Muscle layer of duodenum (tissue), 2 donors: ENCODE data around the gene RASA3.
"Not testable (repeated sequence)": the region's sequence is repeated elsewhere in the genome, so short reads cannot be mapped to it uniquely, and the experiment has no call there.

Source experiments
- H3K27ac ChIP-seq: one replicate; pipeline ENCODE4 v1.7.0; 2013; ENCODE audit warnings: mild to moderate bottlenecking, low read length
- H3K27me3 ChIP-seq: one replicate; pipeline ENCODE4 v1.7.0; 2013; ENCODE audit warnings: low read depth, mild to moderate bottlenecking, control low read depth, low read length
- H3K36me3 ChIP-seq, 2 donors: one replicate each; pipeline ENCODE4 v1.7.0; 2013; ENCODE audit warnings: low read length in 2 of 2, control low read depth in 1 of 2, mild to moderate bottlenecking in 1 of 2; ENCODE audit not compliant: insufficient read depth in 2 of 2, control insufficient read depth in 1 of 2
- H3K4me1 ChIP-seq, 2 donors: one replicate each; pipeline ENCODE4 v1.7.0; 2013; ENCODE audit warnings: low read length in 2 of 2, mild to moderate bottlenecking in 2 of 2, control low read depth in 1 of 2, moderate library complexity in 1 of 2; ENCODE audit not compliant: insufficient read depth in 2 of 2, control insufficient read depth in 1 of 2
- H3K4me3 ChIP-seq, 2 donors: one replicate each; pipeline ENCODE4 v1.7.0; 2013; ENCODE audit warnings: low read length in 2 of 2, low read depth in 1 of 2, mild to moderate bottlenecking in 1 of 2
- H3K9me3 ChIP-seq, 2 donors: one replicate each; pipeline ENCODE4 v1.7.0; 2013; ENCODE audit warnings: low read length in 2 of 2, control low read depth in 1 of 2, mild to moderate bottlenecking in 1 of 2; ENCODE audit not compliant: control insufficient read depth in 1 of 2
- donor health status: healthy.

The RASA3 gene

GRCh38 chr13:114122591-114123211, 9.7 kb downstream of the RASA3 start:
- H3K4me3 ChIP-seq, result no peak overlapping the region
- no peak overlapping the region for H3K27ac ChIP-seq
- H3K36me3 ChIP-seq, result no peaks in the 10 kb centered on the region
- H3K9me3 ChIP-seq, result no peaks in the 10 kb centered on the region
- H3K27me3 ChIP-seq, result no peaks in the 10 kb centered on the region
- peaks cover 0 to 47% of the 10 kb centered on the region in 2 donors for H3K4me1 ChIP-seq

- no peaks in the 10 kb centered on the region for H3K36me3 ChIP-seq
- no peak overlapping the region for H3K27ac ChIP-seq
- no peaks in the 10 kb centered on the region for H3K9me3 ChIP-seq
- no peaks in the 10 kb centered on the region for H3K27me3 ChIP-seq
- peaks cover 0 to 41% of the 10 kb centered on the region in 2 donors for H3K4me1 ChIP-seq
- H3K4me3 ChIP-seq, result no peak overlapping the region
Measured at GRCh38 chr13:114122127-114122511, 10.3 kb downstream of the RASA3 start.

- Histone ChIP-seq H3K27ac (no peak overlapping the region), H3K9me3 (no peaks in the 10 kb centered on the region), H3K27me3 (no peaks in the 10 kb centered on the region), H3K4me1 (peaks cover 0 to 36% of the 10 kb centered on the region in 2 donors), H3K36me3 (no peaks in the 10 kb centered on the region), H3K4me3 (no peak overlapping the region)
Measured at GRCh38 chr13:114121496-114122126, 10.8 kb downstream of the RASA3 start.

- peaks cover 0 to 35% of the 10 kb centered on the region in 2 donors for H3K4me1 ChIP-seq
- no peaks in the 10 kb centered on the region for H3K36me3 ChIP-seq
- peak overlapping the region; percentile 30 for H3K27ac ChIP-seq
- no peak overlapping the region for H3K4me3 ChIP-seq
- H3K27me3 ChIP-seq, result no peaks in the 10 kb centered on the region
- no peaks in the 10 kb centered on the region for H3K9me3 ChIP-seq
Measured at GRCh38 chr13:114121031-114121430, 11.4 kb downstream of the RASA3 start.

- H3K4me3 ChIP-seq, result no peak overlapping the region
- no peaks in the 10 kb centered on the region for H3K27me3 ChIP-seq
- H3K27ac ChIP-seq, result peak overlapping the region; percentile 30
- H3K9me3 ChIP-seq, result no peaks in the 10 kb centered on the region
- peaks cover 0 to 35% of the 10 kb centered on the region in 2 donors for H3K4me1 ChIP-seq
- H3K36me3 ChIP-seq, result no peaks in the 10 kb centered on the region
Measured at GRCh38 chr13:114120591-114121011, 11.8 kb downstream of the RASA3 start.

GRCh38 chr13:114119196-114119595, 13.2 kb downstream of the RASA3 start:
- no peaks in the 10 kb centered on the region for H3K27me3 ChIP-seq

GRCh38 chr13:114118511-114119123, 13.8 kb downstream of the RASA3 start:
- no peak overlapping the region for H3K4me3 ChIP-seq
- peaks cover 0 to 33% of the 10 kb centered on the region in 2 donors for H3K4me1 ChIP-seq
- H3K27ac ChIP-seq, result peak overlapping the region; percentile 87

More at GRCh38 chr13:114119196-114119595, 13.2 kb downstream of the RASA3 start:
- Histone ChIP-seq H3K4me3 (no peak overlapping the region), H3K4me1 (peaks cover 0 to 35% of the 10 kb centered on the region in 2 donors), H3K9me3 (no peaks in the 10 kb centered on the region), H3K36me3 (no peaks in the 10 kb centered on the region), H3K27ac (peak overlapping the region; percentile 87)

GRCh38 chr13:114118086-114118485, 14.3 kb downstream of the RASA3 start:
- Histone ChIP-seq H3K36me3 (no peaks in the 10 kb centered on the region), H3K27ac (peak overlapping the region; percentile 87), H3K4me3 (no peak overlapping the region), H3K9me3 (no peaks in the 10 kb centered on the region), H3K4me1 (peaks cover 0 to 29% of the 10 kb centered on the region in 2 donors), H3K27me3 (no peaks in the 10 kb centered on the region)

More at GRCh38 chr13:114118511-114119123, 13.8 kb downstream of the RASA3 start:
- no peaks in the 10 kb centered on the region for H3K36me3 ChIP-seq
- no peaks in the 10 kb centered on the region for H3K9me3 ChIP-seq
- H3K27me3 ChIP-seq, result no peaks in the 10 kb centered on the region

GRCh38 chr13:114117341-114117874, 15.0 kb downstream of the RASA3 start:
- not testable (repeated sequence) for H3K4me3 ChIP-seq, H3K27me3 ChIP-seq, H3K27ac ChIP-seq, H3K9me3 ChIP-seq, H3K36me3 ChIP-seq
- peaks cover 0 to 29% of the 10 kb centered on the region in 2 donors for H3K4me1 ChIP-seq

GRCh38 chr13:114116734-114117133, 15.7 kb downstream of the RASA3 start:
- peaks cover 0 to 29% of the 10 kb centered on the region in 2 donors for H3K4me1 ChIP-seq
- no peaks in the 10 kb centered on the region for H3K36me3 ChIP-seq
- H3K27me3 ChIP-seq, result no peaks in the 10 kb centered on the region
- no peak overlapping the region for H3K4me3 ChIP-seq
- no peak overlapping the region for H3K27ac ChIP-seq
- H3K9me3 ChIP-seq, result no peaks in the 10 kb centered on the region

GRCh38 chr13:114115796-114116195, 16.6 kb downstream of the RASA3 start:
- Histone ChIP-seq H3K9me3 (no peaks in the 10 kb centered on the region), H3K27ac (peak overlapping the region; percentile 45), H3K27me3 (no peaks in the 10 kb centered on the region), H3K4me3 (no peak overlapping the region), H3K4me1 (peaks cover 0 to 24% of the 10 kb centered on the region in 2 donors), H3K36me3 (no peaks in the 10 kb centered on the region)
